NOMO-1 treated with DMSO at 0.1 percent for 48 hours (cell line): ENCODE results near the gene TFCP2L1.

Experiments used
- DNase-seq: peaks from one replicate; lab custom pipeline; 2025; ENCODE audit not compliant: unreplicated experiment; lab: John Stamatoyannopoulos, UW

The TFCP2L1 gene

DNA sequence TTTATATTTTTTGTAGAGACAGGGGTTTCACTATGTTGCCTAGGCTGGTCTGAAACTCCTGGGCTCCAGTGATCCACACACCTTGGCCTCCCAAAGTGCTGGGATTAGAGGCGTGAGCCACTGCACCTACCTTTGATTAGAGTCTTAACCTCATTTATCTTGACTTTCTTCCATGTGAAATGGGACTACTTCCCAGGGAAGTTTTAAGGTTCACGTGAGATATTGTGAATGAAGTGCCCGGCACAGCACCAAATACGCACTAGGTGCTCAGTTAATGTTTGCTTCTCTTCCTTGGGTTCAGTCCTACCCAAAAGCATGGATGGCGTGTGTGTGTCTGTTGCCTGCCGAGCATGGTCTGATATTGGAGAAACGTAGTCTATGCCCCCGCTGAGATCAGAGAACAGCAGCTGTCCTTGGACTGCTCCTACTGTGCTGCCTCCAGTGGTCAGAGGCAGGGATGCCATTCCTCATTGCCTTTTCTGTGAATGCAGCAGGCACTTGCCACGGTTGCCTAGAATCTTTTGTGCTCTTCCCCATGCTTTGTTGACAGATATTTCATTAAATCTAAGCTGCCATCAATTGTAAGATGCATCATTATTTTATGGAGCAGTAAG lies 12.3 kb upstream of the TFCP2L1 start:
- peak; percentile 38 for DNase-seq

GRCh38 chr2:121295911-121296650 lies 11.1 kb upstream of the TFCP2L1 start:
- DNase-seq = no peak

- DNase-seq = no peak
Measured at GRCh38 chr2:121294881-121295840, 10.2 kb upstream of the TFCP2L1 start.

DNA sequence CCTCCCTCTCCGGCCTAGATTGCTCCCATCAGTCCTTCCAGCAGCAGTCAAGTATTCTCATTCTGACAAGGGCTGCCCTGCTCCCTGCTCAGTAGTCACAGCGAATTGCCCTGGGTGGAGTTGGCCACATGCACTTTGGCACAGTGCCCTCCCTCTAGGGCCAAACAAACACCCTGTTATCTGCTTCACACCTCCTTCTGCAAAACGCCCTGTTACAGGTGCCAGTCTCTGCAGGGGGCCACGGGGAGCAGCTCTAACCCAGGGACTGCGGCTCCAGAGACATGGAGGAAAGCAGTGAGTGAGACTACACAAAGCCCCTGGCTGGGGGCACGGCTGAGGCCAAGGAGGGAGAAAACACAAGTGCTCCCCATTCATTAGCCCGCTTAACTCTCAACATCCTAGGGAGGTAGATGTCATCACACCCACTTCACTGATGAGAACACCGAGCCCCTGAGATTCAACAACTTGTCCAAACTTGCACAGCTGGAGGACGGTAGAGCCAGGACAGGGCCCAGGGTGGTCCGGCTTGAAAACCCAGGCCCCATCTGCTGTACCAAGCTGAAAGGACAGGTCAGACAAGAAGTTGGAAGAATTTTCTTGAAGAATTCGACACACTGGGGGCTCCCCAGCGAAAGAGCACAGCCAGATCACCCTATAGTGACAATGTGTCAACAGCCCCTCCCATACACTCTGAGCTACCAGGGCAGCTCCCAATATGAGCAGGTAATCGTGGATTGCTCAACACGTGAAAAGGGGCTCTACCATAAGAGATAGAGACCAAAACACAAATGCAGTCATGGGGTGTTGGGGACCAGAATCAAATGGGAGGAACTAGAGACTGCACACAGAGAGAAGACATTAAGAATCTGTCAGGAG lies 8.7 kb upstream of the TFCP2L1 start:
- no peak for DNase-seq

GRCh38 chr2:121291251-121291580 lies 6.2 kb upstream of the TFCP2L1 start:
- DNase-seq = no peak

GRCh38 chr2:121289271-121289670 lies 4.3 kb upstream of the TFCP2L1 start:
- DNase-seq = no peak

- peak; percentile 52 for DNase-seq
Measured at GRCh38 chr2:121288454-121289231, 3.6 kb upstream of the TFCP2L1 start.

GRCh38 chr2:121287956-121288355 lies 3.0 kb upstream of the TFCP2L1 start:
- no peak for DNase-seq

DNA sequence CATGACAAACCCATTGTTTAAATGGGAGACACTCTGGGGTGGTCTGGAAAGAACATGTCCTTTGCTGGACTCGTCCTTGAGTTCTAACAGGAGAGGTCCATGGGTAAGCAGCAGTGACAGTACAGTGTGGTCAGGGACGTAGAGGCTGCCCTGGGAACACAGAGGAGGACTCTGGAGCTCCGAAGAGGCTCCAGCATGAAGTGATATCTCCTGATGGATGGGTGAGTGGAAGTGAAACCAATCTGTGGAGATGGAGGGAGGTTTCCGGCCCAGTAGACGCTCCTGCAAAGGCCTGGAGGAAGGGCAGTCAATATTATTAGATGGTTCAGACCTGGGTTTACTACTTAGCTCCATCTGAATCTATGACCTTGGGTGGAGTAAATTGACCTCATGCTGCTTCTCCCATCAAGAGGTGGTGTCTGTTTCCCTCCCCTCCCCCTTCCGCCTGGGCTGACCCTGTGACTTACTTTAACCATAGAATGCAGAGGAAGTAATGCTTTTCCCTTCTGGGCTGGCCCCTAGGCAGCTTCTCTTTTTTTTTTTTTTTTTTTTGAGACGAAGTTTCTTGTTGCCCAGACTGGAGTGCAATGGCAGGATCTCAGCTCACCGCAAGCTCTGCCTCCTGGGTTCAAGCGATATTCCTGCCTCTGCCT lies 2.3 kb upstream of the TFCP2L1 start:
- DNase-seq = peak; percentile 88

DNA sequence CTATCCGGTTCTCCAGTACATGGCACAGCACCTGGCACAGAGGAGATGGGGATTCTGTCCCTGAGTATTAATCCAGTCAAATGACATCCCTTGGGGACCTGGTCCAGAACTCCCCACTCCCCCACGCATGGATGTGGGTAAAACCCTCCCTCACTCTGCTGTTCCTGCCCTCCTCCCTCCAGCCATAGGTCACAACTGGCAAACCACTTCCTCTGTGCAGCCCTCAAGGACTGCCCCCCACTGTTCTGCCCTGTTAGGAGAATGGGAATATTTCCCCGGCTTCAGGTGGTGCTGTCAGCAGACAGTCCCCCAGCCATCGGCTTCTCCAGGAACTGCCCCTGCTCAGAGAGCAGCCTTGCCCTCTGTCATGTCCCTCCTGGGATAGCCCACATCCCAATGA lies 1.5 kb upstream of the TFCP2L1 start:
- DNase-seq = no peak

- no peak for DNase-seq
Measured at GRCh38 chr2:121285926-121286325, 924 bp upstream of the TFCP2L1 start.

- DNase-seq = no peak
Measured at GRCh38 chr2:121283670-121284462, 1.1 kb downstream of the TFCP2L1 start.

GRCh38 chr2:121282800-121283385 lies 2.1 kb downstream of the TFCP2L1 start:
- no peak for DNase-seq

- no peak for DNase-seq
Measured at GRCh38 chr2:121281694-121282093, 3.3 kb downstream of the TFCP2L1 start.

DNA sequence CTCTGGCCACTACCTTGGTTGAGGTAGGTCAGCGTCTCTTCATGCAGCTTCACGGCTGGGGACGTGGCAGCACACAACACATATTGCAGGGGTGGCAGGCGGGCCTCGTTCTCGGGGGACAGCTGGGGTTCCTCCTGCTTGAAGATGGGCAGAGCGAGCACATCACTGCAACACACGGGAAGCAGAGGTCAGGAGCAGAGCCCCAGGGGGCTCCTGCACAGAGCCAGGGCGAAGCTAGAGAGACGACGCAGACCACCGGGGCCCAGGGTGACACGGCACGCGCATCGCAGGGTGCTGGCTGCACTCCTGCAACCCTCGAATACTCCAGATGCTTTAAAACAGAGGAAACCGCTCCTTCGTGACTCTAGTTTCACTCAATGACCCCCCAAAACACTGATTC lies 3.9 kb downstream of the TFCP2L1 start:
- DNase-seq = no peak

DNA sequence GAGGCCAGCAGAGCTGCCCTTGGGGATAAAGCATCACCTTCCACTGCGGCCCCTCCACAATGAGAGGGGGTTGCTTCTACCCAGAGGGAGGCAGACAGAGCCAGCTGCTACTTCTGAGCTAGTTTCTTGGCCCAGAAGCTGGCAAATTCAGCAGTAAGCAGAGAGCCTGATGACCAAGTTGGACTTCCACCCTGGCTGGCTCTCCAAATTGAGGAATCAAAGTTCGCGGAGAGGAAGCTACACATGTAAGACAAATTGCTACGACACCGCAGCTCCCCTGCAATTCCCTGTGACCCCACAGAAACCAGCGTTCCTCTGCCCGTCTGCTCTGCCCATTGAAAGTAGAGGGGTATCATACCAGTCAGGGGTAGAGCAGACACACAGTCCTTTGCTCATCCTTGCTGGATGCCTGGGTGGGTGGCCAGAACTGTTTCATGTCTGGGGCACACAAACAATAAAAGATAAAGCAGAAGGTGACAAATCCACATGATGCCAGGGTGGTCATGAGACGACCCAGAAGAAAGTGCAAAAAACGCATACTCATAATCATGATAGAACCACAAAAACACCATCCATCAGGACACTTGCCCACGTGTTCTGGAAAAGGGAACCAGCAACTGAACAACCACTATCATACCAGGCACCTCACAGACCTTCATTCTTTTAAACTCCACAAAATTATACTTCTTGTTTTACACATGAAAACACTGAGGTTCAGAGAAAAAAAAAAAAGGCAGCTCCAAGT lies 5.4 kb downstream of the TFCP2L1 start:
- DNase-seq = no peak

GRCh38 chr2:121276341-121276740 lies 8.7 kb downstream of the TFCP2L1 start:
- no peak for DNase-seq

DNA sequence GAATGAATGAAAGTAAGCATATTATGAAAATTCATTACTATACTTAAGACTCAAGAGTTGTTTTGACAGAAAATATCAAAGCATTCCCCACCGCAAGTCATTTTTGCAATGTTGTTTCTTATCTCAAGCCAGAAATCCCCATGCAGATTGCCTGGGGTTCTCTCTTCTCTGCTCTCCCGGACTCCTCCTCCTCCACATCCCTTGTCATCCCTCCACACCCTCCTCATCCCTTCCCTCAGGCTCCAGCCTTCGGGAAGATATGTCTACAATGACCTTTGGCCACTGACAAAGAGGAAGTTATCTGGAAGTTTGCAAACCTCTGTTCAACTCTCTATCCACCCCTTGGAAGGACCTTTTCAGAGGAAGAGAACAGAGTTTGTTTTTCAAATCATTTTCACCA lies 11.9 kb downstream of the TFCP2L1 start:
- DNase-seq = no peak
